Activated CD8-positive, alpha-beta T cell treated with anti-CD3 and anti-CD28 coated beads for 36 hours (primary cell): ENCODE data around the gene CHCHD3. TPM values are rescaled to one million over a fixed set of nuclear protein-coding genes. Genes with fewer than 3 reads are reported as not detected.

Experiments
- ATAC-seq: fragments of 200-7000 bp; cut with Tn5 transposase; one replicate; pipeline ENCODE4 v1.10.0; 2021; ENCODE audit warnings: mild to moderate bottlenecking, moderate library complexity
- CTCF ChIA-PET: fragments of 350-600 bp; sonication (Branson Sonifier 250); formaldehyde crosslinking; loops from one replicate; lab custom pipeline; 2021; ENCODE audit warnings: antibody characterized with exemption; lab: Charles Lee
- POLR2A ChIA-PET: fragments of 350-600 bp; sonication (Branson Sonifier 250); formaldehyde crosslinking; loops from one replicate; lab custom pipeline; 2021; ENCODE audit warnings: antibody characterized with exemption; lab: Charles Lee
- DNase-seq: peaks from one replicate; pipeline ENCODE4 v3.0.0-alpha.2; 2020
- H3K27ac Mint-ChIP-seq: one replicate; pipeline ENCODE4 v1.8.0; 2021; ENCODE audit warnings: mild to moderate bottlenecking, mixed read lengths
- H3K27me3 Mint-ChIP-seq: one replicate; pipeline ENCODE4 v1.8.0; 2021; ENCODE audit warnings: mixed read lengths
- H3K36me3 Mint-ChIP-seq: one replicate; pipeline ENCODE4 v1.8.0; 2021; ENCODE audit warnings: low read depth, mixed read lengths
- H3K4me1 Mint-ChIP-seq: one replicate; pipeline ENCODE4 v1.8.0; 2021; ENCODE audit warnings: low read depth, mixed read lengths
- H3K4me3 Mint-ChIP-seq: one replicate; pipeline ENCODE4 v1.8.0; 2021; ENCODE audit warnings: mild to moderate bottlenecking, moderate library complexity, mixed read lengths
- H3K9me3 Mint-ChIP-seq: one replicate; pipeline ENCODE4 v1.8.0; 2021; ENCODE audit warnings: mixed read lengths
- intact Hi-C: fragments of 100-400 bp; cut with micrococcal nuclease; formaldehyde crosslinking; loops from one replicate; pipeline ENCODE4 v1.10.0; 2022
- total RNA-seq, 2 experiments: library from RNA; stranded (reverse); gene quantifications; one replicate each; pipeline ENCODE4 v1.2.3, GENCODE V29; 2021
- TF ChIP-seq, protein P1 (sequence below): fragments of 200-600 bp; IDR thresholded peaks from one replicate; pipeline ENCODE4 v1.8.0; 2022; ENCODE audit warnings: antibody characterized with exemption, mild to moderate bottlenecking

The CHCHD3 gene
- total RNA-seq, 2 experiments from 2014 or later, result 61.4 to 63.4 TPM

DNA sequence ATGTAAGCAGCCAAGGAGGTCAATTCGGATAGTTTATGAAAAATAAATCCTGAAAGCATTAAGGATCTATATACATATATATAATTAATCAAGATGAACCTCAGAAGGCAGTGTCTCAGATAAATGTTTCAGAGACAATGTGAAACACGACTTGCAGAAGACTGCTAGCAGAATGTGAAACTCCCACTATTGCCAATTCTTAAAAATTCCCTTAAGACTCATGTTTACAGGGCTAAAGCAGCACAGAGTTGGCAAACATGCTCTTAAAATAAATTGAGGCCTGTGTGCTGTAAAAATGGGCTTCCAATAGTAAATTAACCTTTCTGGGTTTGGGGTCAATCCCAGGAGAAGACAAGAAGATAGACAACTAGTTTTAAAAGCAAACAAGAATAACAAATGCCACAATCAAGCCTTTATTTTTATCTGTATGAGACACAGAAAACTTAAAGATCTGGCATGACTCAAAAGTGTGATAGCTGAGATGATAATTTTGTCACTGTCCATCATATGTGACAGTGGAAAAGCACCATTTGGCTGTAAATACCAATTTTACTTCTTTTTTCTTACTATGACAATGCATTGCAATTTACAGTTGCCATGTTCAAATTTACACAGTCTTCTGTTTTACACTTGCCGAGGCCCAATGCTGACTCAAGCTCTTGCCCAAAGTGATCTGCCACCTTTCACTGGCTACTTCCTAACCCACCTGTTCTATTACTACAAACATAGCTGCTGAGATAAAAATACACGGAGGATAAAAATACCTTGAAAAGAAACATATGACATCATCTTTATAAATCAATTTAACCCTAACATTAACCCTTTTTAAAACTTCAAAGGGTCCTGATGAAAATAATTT, 78.6 kb downstream of the CHCHD3 start:
- ChIA-PET CTCF (interaction anchor here (1.1 kb wide), 1 partner anchor 31 kb away, joined by 3 read pairs; no protein-coding TSS in a partner anchor), POLR2A (no interaction called here)
- intact Hi-C loops, result no loop called here
- peaks cover 15% of the 10 kb centered on the region for H3K4me1 Mint-ChIP-seq
- peaks cover 8% of the 10 kb centered on the region for H3K9me3 Mint-ChIP-seq
- ATAC-seq (no peak), DNase-seq (no peak)
- H3K36me3 Mint-ChIP-seq, result peaks cover 27% of the 10 kb centered on the region
- H3K27ac Mint-ChIP-seq, result no peak overlapping the region
- H3K4me3 Mint-ChIP-seq, result no peak overlapping the region
- no peaks in the 10 kb centered on the region for H3K27me3 Mint-ChIP-seq
- TF ChIP-seq, protein P1, sequence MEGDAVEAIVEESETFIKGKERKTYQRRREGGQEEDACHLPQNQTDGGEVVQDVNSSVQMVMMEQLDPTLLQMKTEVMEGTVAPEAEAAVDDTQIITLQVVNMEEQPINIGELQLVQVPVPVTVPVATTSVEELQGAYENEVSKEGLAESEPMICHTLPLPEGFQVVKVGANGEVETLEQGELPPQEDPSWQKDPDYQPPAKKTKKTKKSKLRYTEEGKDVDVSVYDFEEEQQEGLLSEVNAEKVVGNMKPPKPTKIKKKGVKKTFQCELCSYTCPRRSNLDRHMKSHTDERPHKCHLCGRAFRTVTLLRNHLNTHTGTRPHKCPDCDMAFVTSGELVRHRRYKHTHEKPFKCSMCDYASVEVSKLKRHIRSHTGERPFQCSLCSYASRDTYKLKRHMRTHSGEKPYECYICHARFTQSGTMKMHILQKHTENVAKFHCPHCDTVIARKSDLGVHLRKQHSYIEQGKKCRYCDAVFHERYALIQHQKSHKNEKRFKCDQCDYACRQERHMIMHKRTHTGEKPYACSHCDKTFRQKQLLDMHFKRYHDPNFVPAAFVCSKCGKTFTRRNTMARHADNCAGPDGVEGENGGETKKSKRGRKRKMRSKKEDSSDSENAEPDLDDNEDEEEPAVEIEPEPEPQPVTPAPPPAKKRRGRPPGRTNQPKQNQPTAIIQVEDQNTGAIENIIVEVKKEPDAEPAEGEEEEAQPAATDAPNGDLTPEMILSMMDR, result no peak

DNA sequence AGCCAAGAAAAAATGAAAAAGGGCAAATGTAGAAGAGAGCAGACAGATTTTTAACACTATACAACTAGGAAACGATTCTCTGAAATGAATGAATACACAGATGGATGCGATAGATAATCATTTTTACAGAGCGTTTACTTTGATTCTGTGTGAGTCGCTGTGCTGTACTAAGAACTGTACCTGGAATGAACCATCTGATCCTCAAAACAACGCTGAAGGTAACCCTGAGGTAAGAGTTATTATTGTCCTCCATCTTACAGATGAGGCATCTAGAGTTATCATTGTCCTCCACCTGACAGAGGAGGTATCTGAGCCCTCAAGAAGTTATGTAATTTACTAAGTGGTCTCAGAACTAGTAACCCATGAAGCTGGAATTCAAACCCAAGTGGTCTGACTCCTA, 80.2 kb downstream of the CHCHD3 start:
- ATAC-seq (no peak), DNase-seq (no peak)
- Mint-ChIP-seq H3K4me3 (no peak overlapping the region), H3K27me3 (no peaks in the 10 kb centered on the region), H3K9me3 (peaks cover 1% of the 10 kb centered on the region), H3K4me1 (peaks cover 15% of the 10 kb centered on the region), H3K27ac (no peak overlapping the region), H3K36me3 (peaks cover 14% of the 10 kb centered on the region)
- CTCF ChIA-PET, result no interaction called here
- intact Hi-C loops, result no loop called here
- POLR2A ChIA-PET, result no interaction called here
- TF ChIP-seq, protein P1, result no peak

DNA sequence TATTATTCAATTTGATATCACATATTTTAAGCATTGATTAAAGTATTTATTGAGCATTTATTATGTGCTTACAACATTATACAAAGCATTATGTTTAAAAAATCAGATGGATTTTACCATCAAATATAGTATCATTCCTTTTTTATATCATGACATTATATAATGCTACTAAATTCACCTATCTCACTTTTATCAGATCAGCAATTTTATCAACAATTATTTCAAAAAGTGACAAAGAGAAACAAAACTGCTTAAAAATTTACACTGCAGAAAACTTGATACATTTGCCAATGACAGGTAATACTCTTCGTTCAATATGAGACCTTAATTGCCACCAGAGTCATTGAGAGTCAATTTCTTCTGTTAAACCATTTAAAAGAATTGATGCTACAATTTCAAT, 82.0 kb downstream of the CHCHD3 start:
- CTCF ChIA-PET, result interaction anchor here (1.1 kb wide), 1 partner anchor 17 kb away, joined by 3 read pairs; no protein-coding TSS in a partner anchor
- no peak for DNase-seq
- Mint-ChIP-seq H3K36me3 (peaks cover 6% of the 10 kb centered on the region), H3K27ac (no peak overlapping the region), H3K27me3 (no peaks in the 10 kb centered on the region), H3K9me3 (no peaks in the 10 kb centered on the region), H3K4me3 (no peak overlapping the region), H3K4me1 (peaks cover 18% of the 10 kb centered on the region)
- intact Hi-C loops, result no loop called here
- TF ChIP-seq, protein P1, result no peak
- POLR2A ChIA-PET, result no interaction called here
- ATAC-seq, result no peak

DNA sequence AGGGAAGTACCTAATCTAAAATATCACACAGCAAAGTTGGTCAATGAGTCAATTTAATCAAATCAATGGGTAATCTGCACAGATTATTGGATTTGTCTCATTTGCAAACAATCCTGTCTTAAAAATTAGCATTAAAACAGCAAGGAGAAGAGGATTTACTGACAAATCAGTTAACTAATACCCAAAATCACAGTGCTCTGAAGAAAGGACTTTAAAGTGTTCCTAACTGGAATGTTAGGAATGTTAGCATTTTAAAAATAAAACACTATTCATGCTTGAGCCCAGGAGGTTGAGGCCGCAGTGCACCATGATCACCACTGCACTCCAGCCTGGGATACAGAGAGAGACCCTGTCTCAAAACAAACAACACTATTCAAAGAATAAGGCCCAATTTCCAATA, 83.1 kb downstream of the CHCHD3 start:
- TF ChIP-seq, protein P1, result no peak
- ATAC-seq (no peak), DNase-seq (no peak)
- ChIA-PET CTCF (no interaction called here), POLR2A (no interaction called here)
- H3K4me1 Mint-ChIP-seq, result peaks cover 26% of the 10 kb centered on the region
- H3K4me3 Mint-ChIP-seq, result no peak overlapping the region
- peaks cover 2% of the 10 kb centered on the region for H3K36me3 Mint-ChIP-seq
- no peaks in the 10 kb centered on the region for H3K27me3 Mint-ChIP-seq
- H3K9me3 Mint-ChIP-seq, result no peaks in the 10 kb centered on the region
- H3K27ac Mint-ChIP-seq, result no peak overlapping the region
- intact Hi-C loops, result no loop called here

DNA sequence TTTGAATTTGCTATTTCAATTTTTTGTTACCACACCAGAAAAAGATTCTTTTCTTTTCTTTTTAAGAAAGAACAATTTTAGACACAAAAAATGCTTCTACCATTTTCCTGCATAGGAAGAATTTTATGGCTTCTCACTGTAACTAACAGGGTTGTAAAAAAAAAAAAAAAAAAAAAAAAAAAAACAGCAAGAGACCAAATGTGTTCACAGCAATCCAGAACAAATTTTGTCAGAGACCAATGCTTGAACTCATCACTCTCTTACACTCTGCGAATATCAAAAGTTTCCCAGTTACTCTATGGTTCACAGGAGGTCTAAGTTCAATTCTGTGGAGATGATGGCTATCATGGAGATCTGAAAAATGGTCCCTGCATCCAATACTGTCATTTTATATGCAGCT, 84.4 kb downstream of the CHCHD3 start:
- TF ChIP-seq, protein P1, result no peak
- no peak overlapping the region for H3K4me3 Mint-ChIP-seq
- intact Hi-C loops, result no loop called here
- peaks cover 2% of the 10 kb centered on the region for H3K36me3 Mint-ChIP-seq
- H3K27me3 Mint-ChIP-seq, result no peaks in the 10 kb centered on the region
- no peak overlapping the region for H3K27ac Mint-ChIP-seq
- no peak for ATAC-seq
- CTCF ChIA-PET, result no interaction called here
- no peaks in the 10 kb centered on the region for H3K9me3 Mint-ChIP-seq
- no peak for DNase-seq
- peaks cover 25% of the 10 kb centered on the region for H3K4me1 Mint-ChIP-seq
- POLR2A ChIA-PET, result no interaction called here
